CD4-positive, alpha-beta T cell treated with Interleukin-17A for 1 hour (primary cell): Measurements from ENCODE around the gene DUS1L.
A peak's percentile ranks its signal among the peaks of the same experiment; 100 is the strongest.

Experiments used
- DNase-seq: peaks from one replicate; pipeline ENCODE4 v3.0.0-alpha.2; 2020

The DUS1L gene

DNA sequence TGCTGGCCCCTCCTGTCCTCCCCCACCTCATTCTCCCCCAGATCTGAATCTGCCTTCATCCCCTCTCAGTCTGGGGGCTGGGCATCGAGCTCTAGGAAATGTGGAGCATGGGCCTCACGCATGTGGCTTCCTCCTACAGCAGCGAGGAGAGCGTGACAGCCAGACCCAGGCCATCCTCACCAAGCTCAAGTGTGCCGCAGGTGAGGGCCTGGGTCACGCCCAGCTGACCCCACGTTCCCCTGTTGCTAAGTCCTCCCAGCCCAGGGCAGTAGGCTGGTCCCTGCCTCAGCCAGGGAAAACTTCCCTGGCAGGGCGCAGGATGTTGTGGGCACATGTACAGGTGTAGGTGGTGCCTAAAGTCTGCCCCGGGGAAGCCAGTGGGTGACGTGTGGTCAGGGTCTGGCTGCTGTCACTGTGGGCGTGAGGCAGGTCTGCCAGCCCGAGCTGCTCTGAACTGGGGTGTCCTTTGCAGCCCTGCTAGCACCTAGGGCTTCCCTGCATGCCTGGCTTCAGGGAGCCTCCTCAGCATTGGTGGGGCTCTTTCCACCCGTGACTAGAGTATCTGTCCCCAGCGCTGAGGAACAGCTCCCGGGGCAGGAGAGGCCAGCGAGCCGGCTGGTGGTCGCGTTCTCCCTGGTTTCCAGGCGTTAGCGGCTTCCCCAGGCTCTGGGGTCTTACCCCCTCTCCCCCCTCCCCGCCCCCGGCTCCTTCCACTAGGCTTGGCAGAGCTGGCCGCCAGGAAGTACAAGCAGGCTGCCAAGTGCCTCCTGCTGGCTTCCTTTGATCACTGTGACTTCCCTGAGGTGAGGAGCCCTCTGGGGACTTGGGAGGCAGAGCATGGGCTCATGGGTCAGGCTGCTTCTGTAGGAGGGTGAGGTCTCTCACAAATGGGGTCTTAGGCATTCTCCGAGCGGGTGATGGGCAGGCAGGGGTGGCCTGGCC lies 10.3 kb downstream of the DUS1L start:
- no peak for DNase-seq

DNA sequence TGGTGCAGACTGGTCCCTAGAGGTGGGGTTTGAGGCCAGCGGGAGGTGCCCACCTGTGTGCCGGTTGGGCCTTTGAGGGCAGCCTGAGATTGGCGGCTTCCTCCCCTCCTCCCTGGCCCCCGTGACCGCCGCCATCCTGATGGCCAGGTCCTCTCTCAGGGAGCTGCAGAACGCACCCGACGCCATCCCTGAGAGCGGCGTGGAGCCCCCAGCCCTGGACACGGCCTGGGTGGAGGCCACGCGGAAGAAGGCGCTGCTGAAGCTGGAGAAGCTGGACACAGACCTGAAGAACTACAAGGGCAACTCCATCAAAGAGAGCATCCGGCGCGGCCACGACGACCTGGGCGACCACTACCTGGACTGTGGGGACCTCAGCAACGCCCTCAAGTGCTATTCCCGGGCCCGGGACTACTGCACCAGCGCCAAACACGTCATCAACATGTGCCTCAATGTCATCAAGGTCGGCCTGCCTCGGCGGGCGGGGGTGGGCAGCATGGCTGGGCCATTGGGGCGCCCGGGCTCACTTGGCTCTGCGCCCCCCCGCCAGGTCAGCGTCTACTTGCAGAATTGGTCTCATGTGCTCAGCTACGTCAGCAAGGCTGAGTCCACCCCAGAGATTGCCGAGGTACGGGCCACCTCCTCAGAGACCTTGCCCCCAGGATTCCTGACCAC lies 11.1 kb downstream of the DUS1L start:
- DNase-seq, result no peak

DNA sequence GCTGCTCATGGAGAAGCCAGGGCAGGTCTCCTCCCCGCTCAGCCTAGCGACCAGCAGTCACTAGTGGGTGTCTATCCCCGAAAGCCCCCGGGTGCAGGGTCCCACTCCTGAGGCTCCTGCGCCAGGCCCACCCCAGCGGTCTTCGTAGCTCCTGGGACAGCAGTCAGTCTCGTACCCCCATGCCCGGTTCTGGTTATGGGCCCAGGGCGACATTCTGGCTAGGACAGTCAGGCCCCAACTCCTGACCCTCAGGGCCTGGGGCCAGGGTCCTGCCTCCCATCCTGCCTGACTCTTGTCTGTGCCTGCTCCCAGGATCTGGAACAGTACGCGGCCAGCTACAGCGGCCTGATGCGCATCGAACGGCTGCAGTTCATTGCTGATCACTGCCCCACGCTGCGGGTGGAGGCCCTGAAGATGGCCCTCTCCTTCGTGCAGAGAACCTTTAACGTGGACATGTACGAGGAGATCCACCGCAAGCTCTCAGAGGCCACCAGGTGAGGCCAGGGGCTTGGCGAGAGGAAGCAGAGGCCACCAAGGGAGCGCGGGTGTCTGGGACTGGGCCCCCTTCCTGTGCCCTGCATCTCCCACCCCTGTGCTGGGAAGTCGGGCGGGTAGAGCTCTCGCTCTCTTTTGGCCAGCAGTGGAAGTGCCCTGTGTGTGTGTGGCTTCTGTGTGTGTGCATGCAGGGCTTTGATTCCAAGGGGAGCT lies 11.9 kb downstream of the DUS1L start:
- no peak for DNase-seq

DNA sequence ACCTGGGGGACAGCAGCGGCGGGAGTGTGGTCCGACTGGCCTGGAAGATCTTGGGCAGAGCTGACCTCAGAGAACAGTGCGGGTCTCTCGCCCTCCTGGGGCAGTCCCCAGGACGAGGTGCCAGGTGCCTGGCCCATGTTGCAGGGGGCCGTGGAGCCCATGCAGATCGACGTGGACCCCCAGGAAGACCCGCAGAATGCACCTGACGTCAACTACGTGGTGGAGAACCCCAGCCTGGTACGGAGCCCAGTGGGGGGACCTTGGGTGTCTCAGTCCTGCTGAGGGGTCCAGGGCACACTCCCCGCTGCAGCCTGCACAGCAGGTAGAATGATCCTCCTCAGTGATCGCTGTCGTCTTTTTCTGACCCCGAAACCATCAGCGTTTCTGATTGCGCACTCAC lies 12.5 kb downstream of the DUS1L start:
- no peak for DNase-seq

DNA sequence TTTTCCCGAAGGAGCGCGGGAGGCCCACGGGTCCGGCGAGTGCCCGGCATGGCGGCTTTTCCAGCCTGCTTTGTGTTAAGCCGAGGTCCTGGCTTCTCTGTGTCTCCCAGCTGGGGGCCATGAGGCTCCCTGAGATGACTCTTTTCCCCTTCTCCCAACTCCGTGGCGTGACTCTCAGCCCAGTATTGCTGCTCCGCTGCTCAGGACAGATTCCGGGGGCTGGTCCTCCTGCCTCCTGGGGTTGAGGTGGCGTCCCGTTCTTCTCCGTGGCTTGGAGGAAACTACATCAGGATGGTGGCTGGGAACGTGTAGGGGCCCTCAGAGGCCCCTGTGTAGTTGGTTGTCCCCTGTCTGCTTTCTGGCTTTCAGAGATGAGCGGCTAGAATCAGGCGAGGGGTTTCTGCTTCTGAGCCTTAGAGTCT lies 13.0 kb downstream of the DUS1L start:
- no peak for DNase-seq

DNA sequence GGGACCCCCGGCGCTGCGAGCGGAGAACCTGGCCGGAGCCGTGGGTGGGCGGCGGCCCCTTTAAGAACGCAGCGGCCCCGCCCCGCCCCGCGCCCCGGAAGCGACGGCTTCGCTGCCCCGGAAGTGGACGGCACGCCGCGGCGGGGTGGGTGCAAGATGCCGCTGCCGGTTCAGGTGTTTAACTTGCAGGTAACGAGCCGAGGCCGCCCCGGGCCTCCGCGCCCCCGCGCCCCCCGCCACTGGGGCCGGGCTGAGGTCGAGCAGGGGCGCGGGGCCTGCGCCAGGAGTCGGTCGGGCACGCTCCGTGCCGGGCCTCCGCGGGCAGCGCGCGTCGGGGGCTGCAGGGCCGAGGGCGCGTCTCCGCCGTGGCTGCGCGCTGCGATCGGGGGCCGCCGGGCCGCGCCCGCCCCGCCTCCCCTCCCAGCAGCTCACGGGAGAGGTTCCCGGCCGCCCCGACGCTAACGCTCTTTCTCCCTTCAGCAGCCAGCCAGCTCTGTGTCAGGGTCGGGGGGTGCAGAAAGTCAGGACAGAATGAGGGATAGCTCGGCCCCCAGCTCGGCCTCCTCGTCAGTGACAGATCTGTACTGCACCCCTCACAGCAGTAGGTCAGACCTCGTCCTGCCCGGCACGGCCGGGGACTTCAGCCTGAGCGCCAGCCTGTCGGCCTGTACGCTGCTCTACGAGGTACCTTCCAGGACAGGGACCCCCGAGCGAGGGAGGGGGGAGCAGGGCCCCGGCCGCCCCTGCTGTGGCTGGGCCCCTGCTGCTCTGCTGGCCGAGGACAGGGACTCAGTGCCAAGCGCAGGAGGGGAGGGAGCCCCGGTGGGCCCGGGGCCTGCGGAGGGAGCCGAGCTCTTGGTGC lies 13.6 kb downstream of the DUS1L start, which contains the start of the genes GPS1 and RFNG:
Gene GPS1 (plus strand): TSS at position 123 of the 862 bp plus-strand sequence. CDS start 34 bp downstream, at position 157.
Gene RFNG (minus strand): TSS at position 36 of the 862 bp plus-strand sequence. CDS start 45 bp downstream, outside the sequence.
- peak; percentile 77 for DNase-seq

DNA sequence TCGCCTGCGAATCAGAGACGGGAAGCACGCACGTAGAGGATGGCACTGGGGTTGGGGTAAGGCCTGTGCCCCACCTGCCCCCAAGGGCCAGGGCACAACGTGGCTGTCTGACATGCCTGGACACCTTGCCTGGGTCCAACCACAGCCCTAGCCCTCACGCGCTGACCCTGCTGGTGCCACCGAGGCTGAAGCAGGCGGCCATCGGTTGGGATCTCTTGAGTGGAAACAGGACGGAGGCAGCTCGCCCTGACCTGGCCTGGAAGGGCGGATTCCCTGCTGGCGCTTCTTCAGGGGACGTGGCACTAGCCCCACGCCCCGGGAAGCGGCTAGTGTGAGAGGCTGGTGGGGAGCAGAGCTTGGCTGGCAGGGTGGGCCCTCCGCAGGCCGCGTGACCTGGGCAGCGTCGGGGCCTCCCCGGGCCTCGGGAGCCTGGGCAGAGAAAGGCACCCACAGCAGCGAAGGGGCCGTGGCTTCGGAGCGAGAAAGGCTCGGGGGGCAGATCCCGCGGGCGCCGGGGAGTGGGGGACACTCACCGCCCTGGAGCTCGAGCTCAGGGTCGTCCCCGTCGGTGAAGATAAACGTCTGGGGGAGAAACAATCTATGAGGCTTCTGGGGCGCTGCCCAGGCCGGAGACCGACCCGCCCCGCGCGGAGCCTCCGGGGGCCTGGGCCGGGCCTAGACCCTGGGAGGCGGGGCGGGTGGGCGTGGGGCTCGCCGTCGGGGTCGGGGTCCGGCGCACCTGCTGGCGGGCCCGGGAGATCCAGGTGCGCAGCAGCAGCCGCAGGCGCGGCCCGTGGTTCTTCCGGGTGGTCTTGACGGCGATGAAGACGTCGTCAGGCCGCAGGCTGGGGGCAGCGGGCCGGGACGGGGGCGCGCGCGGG lies 14.6 kb downstream of the DUS1L start:
- no peak for DNase-seq

DNA sequence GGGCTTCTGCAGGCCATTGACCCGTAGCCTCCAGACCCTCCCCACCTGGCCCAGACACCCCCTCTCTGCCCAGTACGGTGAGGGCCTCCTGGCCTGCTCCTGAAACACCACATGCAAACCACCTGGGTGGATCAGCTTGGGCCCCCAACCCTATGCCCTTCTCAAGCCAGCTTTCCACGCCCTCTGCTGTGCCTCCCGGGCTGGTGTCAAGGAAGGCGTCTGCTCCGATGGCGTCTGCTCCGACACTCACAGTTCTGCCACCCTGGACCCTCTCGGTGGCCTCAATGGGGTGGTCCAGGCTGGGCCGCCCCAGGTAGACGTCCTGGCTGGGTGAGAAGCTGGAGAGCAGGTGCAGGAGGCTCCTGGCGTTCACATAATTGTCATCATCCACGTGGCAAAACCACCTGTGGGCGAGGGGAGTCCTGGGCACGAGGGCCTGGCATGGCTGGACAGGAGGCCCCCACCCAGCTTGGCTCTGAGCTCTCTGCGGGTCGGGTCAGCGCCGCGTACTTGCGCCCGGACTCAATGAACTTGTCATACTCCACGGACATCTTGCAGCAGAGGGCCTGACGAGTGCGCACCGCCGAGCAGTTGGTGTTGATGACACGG lies 15.3 kb downstream of the DUS1L start:
- no peak for DNase-seq

DNA sequence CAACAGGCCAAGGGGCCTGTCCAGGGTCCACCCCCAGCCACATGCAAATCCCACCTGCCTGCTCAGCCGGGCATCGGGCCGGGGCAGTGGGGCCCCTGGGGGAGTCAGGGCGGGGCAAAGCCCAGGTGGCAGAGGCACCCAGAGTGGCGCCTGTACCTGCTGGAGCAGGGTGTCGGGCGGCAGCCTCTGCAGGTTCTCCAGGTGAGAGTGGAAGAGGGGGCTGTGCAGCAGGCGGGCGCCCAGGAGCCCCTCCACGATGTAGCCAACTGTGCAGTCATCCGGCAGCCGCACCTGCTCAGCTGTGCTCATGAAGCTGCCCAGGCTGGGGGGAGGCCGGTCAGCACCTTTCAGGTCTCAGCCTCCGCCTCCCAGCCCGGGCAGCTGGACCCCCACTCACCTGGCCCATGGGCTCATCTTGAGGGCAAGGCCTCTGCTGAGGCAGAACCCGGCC lies 16.1 kb downstream of the DUS1L start:
- no peak for DNase-seq

DNA sequence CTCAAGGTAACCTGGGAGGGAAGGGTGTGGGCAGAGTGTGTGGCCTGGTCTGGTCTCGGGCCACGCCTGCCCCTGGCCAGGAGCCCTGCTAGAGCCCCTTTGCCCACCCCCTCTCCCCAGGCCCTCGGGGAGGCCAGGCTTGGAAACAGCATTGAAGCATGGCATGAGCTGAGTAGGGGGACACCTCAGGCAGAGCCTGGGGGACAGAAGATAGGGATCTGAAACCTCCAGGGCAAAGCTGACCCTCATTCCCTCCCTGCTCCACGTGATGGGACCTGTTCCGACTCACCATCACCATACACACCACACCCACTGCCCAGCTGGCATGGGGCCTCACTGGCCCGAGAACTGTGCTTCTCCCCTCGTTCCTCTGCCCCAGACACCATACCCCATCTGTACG lies 16.5 kb downstream of the DUS1L start:
- no peak for DNase-seq

DNA sequence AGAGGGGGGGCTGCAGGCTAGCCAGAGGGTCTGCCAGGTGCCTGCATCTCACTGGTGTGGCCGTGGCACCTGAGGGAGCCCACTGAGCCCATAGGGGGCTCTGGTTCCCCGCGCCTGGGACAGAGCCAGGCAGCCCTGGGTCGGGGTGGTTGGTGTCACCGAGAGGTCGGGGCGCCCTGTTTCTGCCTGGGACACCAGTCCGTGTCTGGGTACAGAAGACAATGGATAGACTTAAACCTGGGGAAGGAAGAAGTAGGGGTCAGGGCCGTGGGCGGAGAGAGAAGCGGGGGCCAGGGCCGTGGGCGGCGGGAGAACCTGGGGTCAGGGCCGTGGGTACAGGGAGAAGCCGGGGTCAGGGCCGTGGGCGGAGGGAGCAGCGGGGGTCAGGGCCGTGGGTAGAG lies 17.0 kb downstream of the DUS1L start:
- no peak for DNase-seq

DNA sequence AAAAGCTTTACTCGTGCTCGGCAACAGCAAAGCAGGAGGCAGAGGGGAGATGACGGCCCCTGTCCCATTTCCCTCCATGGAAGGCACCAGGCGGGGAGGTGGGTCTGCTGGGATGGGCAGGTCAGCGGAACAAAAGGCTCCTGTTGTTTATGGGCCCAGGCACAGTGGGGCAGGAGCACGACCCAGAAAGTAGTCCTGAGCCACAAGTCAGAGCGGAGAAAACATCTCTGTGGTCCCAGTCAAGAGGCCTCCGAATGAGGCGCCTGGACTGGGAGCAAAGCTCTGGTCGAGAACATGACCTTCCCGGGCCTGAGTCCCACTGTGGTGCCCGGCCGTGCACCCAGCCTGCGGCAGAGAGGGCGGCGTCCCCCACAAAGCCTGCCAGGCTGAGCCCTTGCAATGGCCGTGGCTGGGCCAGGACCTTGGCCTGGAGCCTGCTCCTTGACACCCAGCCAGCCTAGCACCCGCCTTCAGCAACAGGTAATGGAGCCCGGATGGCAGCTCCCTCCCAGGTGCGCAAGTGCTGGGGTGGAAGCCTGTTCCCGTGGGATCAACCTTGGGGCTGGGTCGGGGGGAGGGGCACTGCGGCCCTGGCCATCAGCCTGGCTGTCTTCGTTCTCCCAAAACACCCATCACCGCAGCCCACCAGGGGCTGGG lies 17.6 kb downstream of the DUS1L start:
- no peak for DNase-seq

DNA sequence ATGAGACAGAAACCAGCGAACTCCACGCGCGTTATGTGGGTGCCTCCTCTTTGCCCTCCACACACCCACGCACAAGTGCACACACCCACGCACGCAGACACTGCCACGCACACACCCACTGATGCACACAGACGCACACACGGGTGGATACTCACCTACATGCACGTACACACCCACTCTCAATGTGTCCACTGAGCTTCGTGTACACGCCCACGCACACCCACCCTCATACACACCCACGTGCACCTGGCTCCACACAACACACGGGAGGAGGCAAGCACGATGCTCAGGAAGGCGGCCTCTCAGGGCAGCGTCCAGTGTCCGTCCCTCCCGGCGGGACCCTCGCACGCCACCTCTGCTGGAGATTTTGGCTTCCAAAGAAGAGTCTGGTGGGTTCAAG lies 18.2 kb downstream of the DUS1L start:
- no peak for DNase-seq

DNA sequence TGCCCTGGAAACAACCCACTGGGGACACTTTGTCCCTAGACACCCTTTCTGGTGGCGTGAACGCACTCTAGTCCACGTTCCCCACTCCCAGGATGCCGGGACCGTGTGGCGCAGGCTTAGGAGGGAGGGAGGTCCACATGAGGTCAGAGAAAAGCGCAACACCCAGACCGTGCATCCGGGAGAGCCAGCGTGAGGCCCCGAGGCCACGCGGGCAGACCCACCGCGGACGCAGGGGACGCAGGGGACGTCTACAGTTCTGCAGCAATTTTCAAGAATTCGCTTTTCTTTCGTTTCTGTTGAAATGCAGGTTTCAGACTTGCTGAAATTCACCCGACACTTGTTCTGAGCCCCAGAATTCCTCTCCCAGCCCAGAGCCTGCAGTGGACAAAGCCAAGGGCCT lies 18.7 kb downstream of the DUS1L start:
- no peak for DNase-seq

DNA sequence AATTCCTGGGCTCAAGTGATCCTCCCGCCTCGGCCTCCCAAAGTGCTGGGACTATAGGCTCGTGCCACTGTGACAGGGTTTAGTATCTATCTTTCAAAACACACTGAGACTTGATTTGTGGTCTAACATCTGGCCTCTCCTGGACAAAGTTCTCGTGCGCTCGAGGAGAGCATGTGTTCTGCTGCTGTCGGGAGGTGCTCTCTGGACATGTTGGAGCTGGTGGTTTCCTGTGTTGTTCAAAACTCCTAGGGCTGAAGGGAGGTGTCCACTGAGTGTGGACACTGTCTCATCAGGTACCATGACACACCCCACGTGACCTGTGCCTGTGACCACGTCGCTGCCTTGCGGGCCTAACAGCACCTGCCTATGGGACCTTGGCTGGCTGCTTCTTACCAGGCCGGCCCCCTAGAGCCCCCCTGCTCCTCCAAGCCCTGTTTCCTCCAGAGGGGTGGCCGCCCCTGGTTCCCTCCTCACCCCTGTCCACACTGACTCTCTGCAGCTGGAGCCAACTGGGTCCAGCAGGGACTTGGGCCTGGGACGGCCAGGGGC lies 19.6 kb downstream of the DUS1L start:
- no peak for DNase-seq

DNA sequence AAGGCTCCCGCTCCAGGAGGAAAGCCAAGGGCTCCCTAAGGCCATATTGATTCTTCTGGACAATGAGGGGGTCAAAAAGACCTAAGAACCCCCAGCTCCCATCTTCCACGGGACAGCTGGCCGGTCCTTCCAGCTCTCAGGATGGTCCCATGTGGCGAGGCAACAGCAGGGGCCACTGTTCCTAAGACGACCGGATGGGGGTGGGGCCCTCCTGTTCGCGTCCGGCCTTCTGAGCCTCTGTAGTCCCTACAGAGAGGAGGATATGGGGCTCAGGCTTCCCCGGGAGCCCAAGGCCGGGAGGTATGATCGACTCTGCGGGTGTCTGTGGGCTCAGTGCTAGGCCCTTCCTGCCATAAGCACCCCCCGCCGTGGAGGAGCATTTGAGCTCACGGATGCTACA lies 22.1 kb downstream of the DUS1L start:
- DNase-seq, result no peak

DNA sequence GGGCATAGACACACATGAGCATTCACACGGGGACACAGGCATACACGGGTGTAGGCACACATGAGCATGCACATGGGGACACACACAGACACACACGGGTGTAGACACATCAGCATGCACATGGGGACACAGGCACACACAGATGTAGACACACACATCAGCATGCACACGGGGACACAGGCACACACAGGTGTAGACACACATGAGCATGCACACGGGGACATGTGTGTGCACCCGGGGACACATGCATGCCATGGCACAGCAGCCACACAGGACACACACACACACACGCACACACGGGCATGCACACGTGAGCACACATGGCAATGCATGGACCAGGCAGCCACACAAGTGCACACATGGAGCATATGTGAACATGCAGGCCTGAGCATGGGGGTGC lies 23.0 kb downstream of the DUS1L start:
- DNase-seq, result no peak

DNA sequence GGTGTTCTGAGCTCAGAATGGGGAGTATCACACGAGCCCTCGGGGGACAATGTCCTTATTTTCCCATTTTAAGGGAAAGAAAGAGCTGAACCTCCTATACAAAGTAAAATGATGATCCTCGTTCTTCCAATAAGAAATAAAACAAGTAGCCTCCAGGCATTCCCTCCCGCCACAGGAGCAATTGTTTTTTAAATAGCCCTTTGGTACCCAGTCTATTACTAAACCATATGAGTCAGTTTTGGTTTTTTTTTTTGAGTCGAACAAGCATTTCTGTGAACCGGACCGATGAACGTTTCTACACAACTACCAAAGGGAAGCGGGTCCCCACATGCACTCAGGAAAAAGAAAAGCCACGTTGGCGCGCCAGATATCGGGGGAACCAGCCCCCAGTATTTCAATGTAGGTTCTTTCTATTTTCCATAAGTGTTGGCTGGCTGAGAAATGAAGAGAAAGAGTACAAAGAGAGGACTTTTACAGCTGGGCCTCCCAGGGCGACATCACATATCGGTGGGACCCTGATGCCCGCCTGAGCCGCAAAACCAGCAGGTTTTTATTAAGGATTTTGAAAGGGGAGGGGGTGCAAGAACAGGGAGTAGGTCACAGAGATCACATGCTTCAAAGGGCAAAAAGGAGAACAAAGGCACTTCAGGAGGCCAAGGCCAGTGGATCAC lies 24.3 kb downstream of the DUS1L start:
- DNase-seq, result no peak

DNA sequence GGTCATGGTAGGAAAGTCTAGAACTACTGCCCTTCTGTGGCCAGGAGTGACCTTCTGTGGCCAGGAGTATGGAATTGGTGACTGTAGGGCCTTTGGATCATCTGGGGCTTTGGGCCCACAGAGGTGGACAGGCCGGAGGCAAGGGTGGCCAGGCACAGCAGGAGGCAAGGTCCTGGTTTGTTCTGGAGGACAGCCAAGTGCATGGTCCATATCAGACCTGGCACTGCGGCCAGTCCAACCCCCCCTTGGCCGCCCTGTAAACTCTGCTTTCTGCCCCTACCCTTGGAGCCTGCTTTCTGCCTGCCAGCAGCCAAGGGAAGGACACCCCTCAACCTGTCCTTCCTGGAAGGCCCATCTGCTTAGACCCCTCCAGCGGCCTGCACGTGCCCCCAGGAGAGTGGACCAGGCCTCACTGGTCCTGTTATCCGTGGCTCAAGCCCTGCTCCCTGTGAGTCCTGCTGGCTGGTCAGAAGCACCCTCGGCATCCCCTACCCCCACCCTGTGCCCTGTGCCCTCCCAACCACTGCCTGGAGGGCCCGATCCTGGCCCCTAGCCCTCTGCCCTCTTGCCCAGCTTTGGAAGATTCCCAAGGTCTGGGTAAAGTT lies 25.8 kb downstream of the DUS1L start:
- DNase-seq, result no peak
